SK-N-SH treated with all-trans-retinoic acid at 6 μM for 48 hours (cell line): ENCODE measurements around the gene HS3ST2.
A peak's percentile ranks its signal among the peaks of the same experiment; 100 is the strongest.

Source experiments
- ATAC-seq: fragments of 200-7000 bp; cut with Tn5 transposase; 3 replicates; pipeline ENCODE4 v1.9.1; 2020; ENCODE audit warnings: mild to moderate bottlenecking, moderate library complexity
- ARNTL ChIP-seq: fragments of 450-650 bp; formaldehyde crosslinking; IDR thresholded peaks from 2 replicates; pipeline ENCODE4 v1.5.0; 2020; ENCODE audit warnings: low read depth, mild to moderate bottlenecking, moderate library complexity, borderline replicate concordance
- BACH2 ChIP-seq: fragments of 250-450 bp; sonication (Bioruptor Pico); IDR thresholded peaks from 2 replicates; pipeline ENCODE4 v1.9.0; 2021; ENCODE audit warnings: mild to moderate bottlenecking, borderline replicate concordance
- CSDC2 ChIP-seq: fragments of 250-450 bp; sonication (Bioruptor Pico); IDR thresholded peaks from 2 replicates; pipeline ENCODE4 v1.5.0; 2020; ENCODE audit warnings: mild to moderate bottlenecking, moderate library complexity
- ESRRG ChIP-seq: fragments of 250-450 bp; sonication (Bioruptor Pico); IDR thresholded peaks from 2 replicates; pipeline ENCODE4 v1.6.1; 2021; ENCODE audit warnings: mild to moderate bottlenecking
- GLIS3 ChIP-seq: fragments of 250-450 bp; sonication (Bioruptor Pico); IDR thresholded peaks from 2 replicates; pipeline ENCODE4 v1.5.0; 2020; ENCODE audit warnings: mild to moderate bottlenecking, moderate library complexity
- ISL1 ChIP-seq: fragments of 250-450 bp; sonication (Bioruptor Pico); IDR thresholded peaks from 2 replicates; pipeline ENCODE4 v2.1.2; 2022; ENCODE audit warnings: mild to moderate bottlenecking, moderate library complexity
- OSR1 ChIP-seq: fragments of 250-450 bp; sonication (Bioruptor Pico); IDR thresholded peaks from 2 replicates; pipeline ENCODE4 v1.8.0; 2022; ENCODE audit warnings: moderate library complexity, mild to moderate bottlenecking, inconsistent platforms
- PPARA ChIP-seq: fragments of 250-450 bp; sonication (Bioruptor Pico); IDR thresholded peaks from 2 replicates; pipeline ENCODE4 v1.5.0; 2020; ENCODE audit warnings: mild to moderate bottlenecking, borderline replicate concordance
- RARB ChIP-seq: fragments of 250-450 bp; sonication (Bioruptor Pico); IDR thresholded peaks from 2 replicates; pipeline ENCODE4 v1.8.0; 2021; ENCODE audit warnings: mild to moderate bottlenecking, moderate library complexity
- SNAI2 ChIP-seq: fragments of 250-450 bp; sonication (Bioruptor Pico); IDR thresholded peaks from 2 replicates; pipeline ENCODE4 v1.5.0; 2020; ENCODE audit warnings: mild to moderate bottlenecking, moderate library complexity
- TCF4 ChIP-seq: fragments of 250-450 bp; sonication (Bioruptor Pico); IDR thresholded peaks from 2 replicates; pipeline ENCODE4 v1.8.0; 2021; ENCODE audit warnings: mild to moderate bottlenecking, moderate library complexity, borderline replicate concordance
- TOX ChIP-seq: fragments of 250-450 bp; sonication (Bioruptor Pico); IDR thresholded peaks from 2 replicates; pipeline ENCODE4 v1.8.0; 2021; ENCODE audit warnings: mild to moderate bottlenecking, moderate library complexity, borderline replicate concordance
- ZC3H10 ChIP-seq: fragments of 250-450 bp; sonication (Bioruptor Pico); IDR thresholded peaks from 2 replicates; pipeline ENCODE4 v1.5.1; 2021; ENCODE audit warnings: mild to moderate bottlenecking, moderate library complexity
- ZFP3 ChIP-seq: fragments of 250-450 bp; sonication (Bioruptor Pico); IDR thresholded peaks from 2 replicates; pipeline ENCODE4 v1.5.0; 2020; ENCODE audit warnings: mild to moderate bottlenecking, moderate library complexity
- ZFP30 ChIP-seq: fragments of 450-650 bp; formaldehyde crosslinking; IDR thresholded peaks from 2 replicates; pipeline ENCODE4 v1.5.0; 2022; ENCODE audit warnings: mild to moderate bottlenecking, moderate library complexity
- ZNF565 ChIP-seq: fragments of 450-650 bp; formaldehyde crosslinking; conservative IDR thresholded peaks from 2 replicates; pipeline ENCODE4 v1.5.0; 2020; ENCODE audit warnings: low read depth, mild to moderate bottlenecking, moderate library complexity
- ZNF70 ChIP-seq: fragments of 450-650 bp; formaldehyde crosslinking; IDR thresholded peaks from 2 replicates; pipeline ENCODE4 v1.5.0; 2020; ENCODE audit warnings: mild to moderate bottlenecking, moderate library complexity
- ZNF8 ChIP-seq: fragments of 450-650 bp; formaldehyde crosslinking; IDR thresholded peaks from 2 replicates; pipeline ENCODE4 v1.5.0; 2020; ENCODE audit warnings: mild to moderate bottlenecking, moderate library complexity
- TF ChIP-seq, protein P1 (sequence below): fragments of 250-450 bp; sonication (Bioruptor Pico); IDR thresholded peaks from 2 replicates; pipeline ENCODE4 v1.5.1; 2021; ENCODE audit warnings: mild to moderate bottlenecking, moderate library complexity
- TF ChIP-seq, protein P2 (sequence below): fragments of 250-450 bp; sonication (Bioruptor Pico); IDR thresholded peaks from 2 replicates; pipeline ENCODE4 v1.8.0; 2020; ENCODE audit warnings: mild to moderate bottlenecking, moderate library complexity, borderline replicate concordance
- TF ChIP-seq, protein P3 (sequence below): fragments of 250-450 bp; sonication (Bioruptor Pico); IDR thresholded peaks from 2 replicates; pipeline ENCODE4 v1.5.0; 2020; ENCODE audit warnings: mild to moderate bottlenecking, moderate library complexity

HS3ST2 gene

DNA sequence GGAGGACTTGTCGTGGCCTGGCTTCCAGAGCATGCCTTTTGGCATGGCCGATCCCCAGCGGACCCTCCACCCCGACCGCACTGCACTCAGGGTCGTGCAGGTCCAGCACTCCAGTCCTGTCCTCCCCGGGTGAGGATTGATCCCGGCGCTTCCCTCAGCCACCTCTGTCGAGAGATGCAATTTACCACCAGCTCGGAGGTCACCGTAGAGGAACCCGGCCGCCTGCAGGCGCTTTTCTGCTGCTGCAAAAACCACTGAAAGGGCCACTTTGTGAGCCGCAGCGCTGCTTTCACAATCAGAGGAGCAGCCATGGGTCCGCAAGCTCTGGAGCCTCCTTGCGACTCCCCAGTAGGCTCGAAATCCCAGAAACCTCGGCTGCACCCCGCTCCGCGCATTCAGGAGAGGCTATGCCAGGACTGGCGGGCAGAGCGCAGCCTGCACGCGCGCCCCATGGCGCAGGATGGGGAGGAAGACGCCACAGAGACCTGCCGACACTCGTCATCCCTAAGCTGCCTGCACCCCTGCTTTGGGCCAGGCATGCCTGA lies 134.2 kb downstream of the HS3ST2 start:
- TF ChIP-seq GLIS3, result no peak
- no peak for TF ChIP-seq PPARA (CRISPR knock-in tag)
- TF ChIP-seq, all 23 proteins: peak for 0
- no peak for ATAC-seq

- TF ChIP-seq SNAI2 (no peak), ISL1 (no peak), ZC3H10 (no peak), TOX (CRISPR knock-in tag) (no peak), ARNTL (CRISPR knock-in tag) (no peak), GLIS3 (no peak), ZFP3 (CRISPR knock-in tag) (no peak)
- TF ChIP-seq, protein P1, sequence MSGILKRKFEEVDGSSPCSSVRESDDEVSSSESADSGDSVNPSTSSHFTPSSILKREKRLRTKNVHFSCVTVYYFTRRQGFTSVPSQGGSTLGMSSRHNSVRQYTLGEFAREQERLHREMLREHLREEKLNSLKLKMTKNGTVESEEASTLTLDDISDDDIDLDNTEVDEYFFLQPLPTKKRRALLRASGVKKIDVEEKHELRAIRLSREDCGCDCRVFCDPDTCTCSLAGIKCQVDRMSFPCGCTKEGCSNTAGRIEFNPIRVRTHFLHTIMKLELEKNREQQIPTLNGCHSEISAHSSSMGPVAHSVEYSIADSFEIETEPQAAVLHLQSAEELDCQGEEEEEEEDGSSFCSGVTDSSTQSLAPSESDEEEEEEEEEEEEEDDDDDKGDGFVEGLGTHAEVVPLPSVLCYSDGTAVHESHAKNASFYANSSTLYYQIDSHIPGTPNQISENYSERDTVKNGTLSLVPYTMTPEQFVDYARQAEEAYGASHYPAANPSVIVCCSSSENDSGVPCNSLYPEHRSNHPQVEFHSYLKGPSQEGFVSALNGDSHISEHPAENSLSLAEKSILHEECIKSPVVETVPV (CRISPR knock-in tag), result no peak
- TF ChIP-seq, all 23 proteins: peak for 0
- ATAC-seq, result peak; percentile 78
These were observed 134.8 kb downstream of the HS3ST2 start for GRCh38 chr16:22948603-22949368.

- no peak for ATAC-seq
- TF ChIP-seq TCF4 (CRISPR knock-in tag) (peak; percentile 29; the same call in 1 of the 2 replicates), ISL1 (no peak), ZNF8 (CRISPR knock-in tag) (peak; percentile 85)
These were observed 141.6 kb downstream of the HS3ST2 start for GRCh38 chr16:22955461-22956070.

- ATAC-seq, result no peak
- TF ChIP-seq ISL1 (no peak), ZNF8 (CRISPR knock-in tag) (no peak), OSR1 (CRISPR knock-in tag) (no peak), ZFP30 (CRISPR knock-in tag) (no peak), TOX (CRISPR knock-in tag) (no peak), CSDC2 (no peak), ZNF70 (CRISPR knock-in tag) (no peak), ARNTL (CRISPR knock-in tag) (no peak), PPARA (CRISPR knock-in tag) (no peak), ESRRG (CRISPR knock-in tag) (no peak), BACH2 (no peak), SNAI2 (no peak), RARB (CRISPR knock-in tag) (no peak), ZC3H10 (no peak), ZFP3 (CRISPR knock-in tag) (no peak), ZNF565 (CRISPR knock-in tag) (no peak), GLIS3 (no peak), TCF4 (CRISPR knock-in tag) (no peak)
- TF ChIP-seq, protein P2, sequence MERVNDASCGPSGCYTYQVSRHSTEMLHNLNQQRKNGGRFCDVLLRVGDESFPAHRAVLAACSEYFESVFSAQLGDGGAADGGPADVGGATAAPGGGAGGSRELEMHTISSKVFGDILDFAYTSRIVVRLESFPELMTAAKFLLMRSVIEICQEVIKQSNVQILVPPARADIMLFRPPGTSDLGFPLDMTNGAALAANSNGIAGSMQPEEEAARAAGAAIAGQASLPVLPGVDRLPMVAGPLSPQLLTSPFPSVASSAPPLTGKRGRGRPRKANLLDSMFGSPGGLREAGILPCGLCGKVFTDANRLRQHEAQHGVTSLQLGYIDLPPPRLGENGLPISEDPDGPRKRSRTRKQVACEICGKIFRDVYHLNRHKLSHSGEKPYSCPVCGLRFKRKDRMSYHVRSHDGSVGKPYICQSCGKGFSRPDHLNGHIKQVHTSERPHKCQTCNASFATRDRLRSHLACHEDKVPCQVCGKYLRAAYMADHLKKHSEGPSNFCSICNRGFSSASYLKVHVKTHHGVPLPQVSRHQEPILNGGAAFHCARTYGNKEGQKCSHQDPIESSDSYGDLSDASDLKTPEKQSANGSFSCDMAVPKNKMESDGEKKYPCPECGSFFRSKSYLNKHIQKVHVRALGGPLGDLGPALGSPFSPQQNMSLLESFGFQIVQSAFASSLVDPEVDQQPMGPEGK (CRISPR knock-in tag), result no peak
- TF ChIP-seq, protein P1 (CRISPR knock-in tag), result no peak
These were observed 147.2 kb downstream of the HS3ST2 start for GRCh38 chr16:22961206-22961605.

DNA sequence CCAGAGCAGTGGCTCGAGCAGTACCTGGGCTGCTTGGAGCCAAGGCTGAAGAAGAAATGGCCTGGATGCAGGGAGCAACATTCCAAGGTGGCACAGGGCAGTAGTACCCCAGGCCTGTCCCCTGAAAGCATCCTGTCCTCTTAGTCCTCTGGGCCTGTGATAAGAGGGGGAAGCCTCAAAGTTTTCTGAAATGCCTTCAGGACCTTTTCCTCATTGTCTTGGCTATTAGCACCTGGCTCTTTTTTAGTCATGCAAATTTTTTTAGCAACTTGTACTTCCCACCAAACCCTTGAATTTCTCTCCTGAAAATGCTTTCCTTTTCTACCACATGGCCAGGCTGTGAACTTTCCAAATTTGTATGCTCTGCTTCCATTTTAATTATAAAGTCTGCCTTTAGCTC lies 148.9 kb downstream of the HS3ST2 start:
- TF ChIP-seq BACH2, result no peak
- TF ChIP-seq SNAI2, result no peak
- TF ChIP-seq, protein P3, sequence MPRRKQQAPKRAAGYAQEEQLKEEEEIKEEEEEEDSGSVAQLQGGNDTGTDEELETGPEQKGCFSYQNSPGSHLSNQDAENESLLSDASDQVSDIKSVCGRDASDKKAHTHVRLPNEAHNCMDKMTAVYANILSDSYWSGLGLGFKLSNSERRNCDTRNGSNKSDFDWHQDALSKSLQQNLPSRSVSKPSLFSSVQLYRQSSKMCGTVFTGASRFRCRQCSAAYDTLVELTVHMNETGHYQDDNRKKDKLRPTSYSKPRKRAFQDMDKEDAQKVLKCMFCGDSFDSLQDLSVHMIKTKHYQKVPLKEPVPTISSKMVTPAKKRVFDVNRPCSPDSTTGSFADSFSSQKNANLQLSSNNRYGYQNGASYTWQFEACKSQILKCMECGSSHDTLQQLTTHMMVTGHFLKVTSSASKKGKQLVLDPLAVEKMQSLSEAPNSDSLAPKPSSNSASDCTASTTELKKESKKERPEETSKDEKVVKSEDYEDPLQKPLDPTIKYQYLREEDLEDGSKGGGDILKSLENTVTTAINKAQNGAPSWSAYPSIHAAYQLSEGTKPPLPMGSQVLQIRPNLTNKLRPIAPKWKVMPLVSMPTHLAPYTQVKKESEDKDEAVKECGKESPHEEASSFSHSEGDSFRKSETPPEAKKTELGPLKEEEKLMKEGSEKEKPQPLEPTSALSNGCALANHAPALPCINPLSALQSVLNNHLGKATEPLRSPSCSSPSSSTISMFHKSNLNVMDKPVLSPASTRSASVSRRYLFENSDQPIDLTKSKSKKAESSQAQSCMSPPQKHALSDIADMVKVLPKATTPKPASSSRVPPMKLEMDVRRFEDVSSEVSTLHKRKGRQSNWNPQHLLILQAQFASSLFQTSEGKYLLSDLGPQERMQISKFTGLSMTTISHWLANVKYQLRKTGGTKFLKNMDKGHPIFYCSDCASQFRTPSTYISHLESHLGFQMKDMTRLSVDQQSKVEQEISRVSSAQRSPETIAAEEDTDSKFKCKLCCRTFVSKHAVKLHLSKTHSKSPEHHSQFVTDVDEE (CRISPR knock-in tag), result no peak
- ATAC-seq, result no peak
